H1 (cell line): ENCODE results near the gene ASB1. TPM values are rescaled to one million over a fixed set of nuclear protein-coding genes. Genes with fewer than 3 reads are reported as not detected.

Source experiments
- CTCF ChIA-PET: fragments of 300-600 bp; sonication (Branson Sonifier 250); formaldehyde crosslinking; loops from one replicate; lab custom pipeline; 2021; ENCODE audit not compliant: partially characterized antibody; lab: Charles Lee
- POLR2A ChIA-PET: fragments of 300-600 bp; sonication (Branson Sonifier 250); formaldehyde crosslinking; loops from one replicate; lab custom pipeline; 2021; ENCODE audit warnings: inconsistent platforms; ENCODE audit not compliant: partially characterized antibody; lab: Charles Lee
- DNase-seq, 2 experiments: peaks; one replicate each; pipeline versions ENCODE4 v3.0.0 to v3.0.0-alpha.2; 2010 to 2022; ENCODE audit warnings: low spot score in 2 of 2, low read depth in 1 of 2, mixed read lengths in 1 of 2
- FAIRE-seq: peaks from 2 replicates; lab custom pipeline; 2011; peaks lifted over from hg19 to GRCh38; lab: Jason Lieb, UNC
- H2AFZ ChIP-seq: 2 replicates; pipeline ENCODE4 v1.8.1; 2012; ENCODE audit warnings: low read length, inconsistent platforms
- H2AK5ac ChIP-seq: 2 replicates; pipeline ENCODE4 v1.6.1; 2013; ENCODE audit warnings: low read depth, low read length
- H2BK120ac ChIP-seq: replicated peaks from 2 replicates; pipeline ENCODE3; 2013; ENCODE audit warnings: low read depth, low read length, inconsistent platforms
- H2BK12ac ChIP-seq: 2 replicates; pipeline ENCODE4 v1.6.1; 2013; ENCODE audit warnings: low read depth, low read length
- H2BK15ac ChIP-seq: 2 replicates; pipeline ENCODE4 v1.6.1; 2013; ENCODE audit warnings: low read length
- H2BK20ac ChIP-seq: 2 replicates; pipeline ENCODE4 v1.6.1; 2013; ENCODE audit warnings: low read length
- H2BK5ac ChIP-seq: 2 replicates; pipeline ENCODE4 v1.6.1; 2013; ENCODE audit warnings: low read depth, low read length
- H3K14ac ChIP-seq: 2 replicates; pipeline ENCODE4 v1.6.1; 2013; ENCODE audit warnings: inconsistent platforms; ENCODE audit not compliant: insufficient read length
- H3K18ac ChIP-seq: 2 replicates; pipeline ENCODE4 v1.6.1; 2013; ENCODE audit warnings: low read length; ENCODE audit errors: extremely low read depth
- H3K23ac ChIP-seq: 2 replicates; pipeline ENCODE4 v1.6.1; 2013; ENCODE audit warnings: inconsistent platforms; ENCODE audit not compliant: insufficient read length
- H3K23me2 ChIP-seq: 2 replicates; pipeline ENCODE4 v1.6.1; 2013; ENCODE audit warnings: low read depth, low read length
- H3K27ac ChIP-seq: 2 replicates; pipeline ENCODE4 v1.6.1; 2011; ENCODE audit warnings: low read depth, low read length, inconsistent platforms
- H3K27me3 ChIP-seq, 4 experiments: replicated peaks in 1 of 4; 1 replicate in 1 of 4; 2 replicates in 3 of 4; pipeline versions ENCODE4 v1.6.1 to v1.8.1; 2011 to 2013; ENCODE audit warnings: low read length in 3 of 4, mild to moderate bottlenecking in 3 of 4, inconsistent platforms in 2 of 4, mixed read lengths in 2 of 4, moderate library complexity in 1 of 4; ENCODE audit not compliant: control insufficient read depth in 3 of 4, insufficient read depth in 3 of 4; ENCODE audit errors: extremely low read depth in 1 of 4
- H3K36me3 ChIP-seq, 4 experiments: 2 replicates each; pipeline versions ENCODE4 v1.6.1 to v1.8.1; 2011 to 2013; ENCODE audit warnings: mild to moderate bottlenecking in 4 of 4, low read length in 3 of 4, moderate library complexity in 2 of 4, control low read depth in 1 of 4, inconsistent platforms in 1 of 4; ENCODE audit not compliant: insufficient read depth in 4 of 4, control insufficient read depth in 2 of 4
- H3K4ac ChIP-seq: replicated peaks from 2 replicates; pipeline ENCODE3; 2013; ENCODE audit warnings: low read length, low read depth, mixed read lengths, inconsistent platforms; ENCODE audit not compliant: insufficient read length
- H3K4me1 ChIP-seq, 4 experiments: replicated peaks in 1 of 4; 1 replicate in 1 of 4; 2 replicates in 3 of 4; pipeline versions ENCODE4 v1.6.1 to v1.8.1; 2011 to 2013; ENCODE audit warnings: low read length in 3 of 4, inconsistent platforms in 2 of 4, mixed read lengths in 1 of 4; ENCODE audit not compliant: insufficient read depth in 4 of 4, control insufficient read depth in 3 of 4
- H3K4me2 ChIP-seq, 2 experiments: 2 replicates each; pipeline versions ENCODE4 v1.6.1 to v1.8.1; 2011 to 2013; ENCODE audit warnings: low read depth in 2 of 2, low read length in 2 of 2, control low read depth in 1 of 2, inconsistent platforms in 1 of 2, mild to moderate bottlenecking in 1 of 2; ENCODE audit not compliant: insufficient read depth in 1 of 2
- H3K4me3 ChIP-seq, 4 experiments: fragments of 200-600, 300-600 bp in 1 of 4; sonication (generic), shearing (Covaris generic), sonication (Bioruptor Twin) in 1 of 4; 2 replicates each; pipeline versions ENCODE4 v1.5.1 to v1.8.1; 2011 to 2016; ENCODE audit warnings: low read length in 4 of 4, low read depth in 3 of 4, control low read depth in 2 of 4, inconsistent platforms in 2 of 4, mild to moderate bottlenecking in 2 of 4, mixed read lengths in 1 of 4, moderate library complexity in 1 of 4; ENCODE audit not compliant: insufficient read depth in 2 of 4; ENCODE audit errors: extremely low read depth in 1 of 4
- H3K56ac ChIP-seq: replicated peaks from 2 replicates; pipeline ENCODE3; 2013; ENCODE audit warnings: low read depth, mild to moderate bottlenecking, mixed read lengths, low read length, inconsistent platforms; ENCODE audit not compliant: insufficient read length
- H3K79me1 ChIP-seq: 2 replicates; pipeline ENCODE4 v1.6.1; 2013; ENCODE audit warnings: low read depth, low read length, control low read depth
- H3K79me2 ChIP-seq, 2 experiments: 2 replicates each; pipeline versions ENCODE4 v1.6.1 to v1.8.1; 2012 to 2013; ENCODE audit warnings: low read length in 2 of 2, mild to moderate bottlenecking in 2 of 2, inconsistent platforms in 1 of 2; ENCODE audit not compliant: insufficient read depth in 2 of 2, control insufficient read depth in 1 of 2
- H3K9ac ChIP-seq, 4 experiments: replicated peaks in 1 of 4; 1 replicate in 1 of 4; 2 replicates in 3 of 4; pipeline versions ENCODE4 v1.6.1 to v1.8.1; 2011 to 2013; ENCODE audit warnings: low read depth in 3 of 4, low read length in 3 of 4, control low read depth in 2 of 4, mild to moderate bottlenecking in 2 of 4, moderate library complexity in 2 of 4, inconsistent platforms in 1 of 4; ENCODE audit errors: extremely low read depth in 1 of 4
- H3K9me3 ChIP-seq, 2 experiments: 2 replicates each; pipeline versions ENCODE4 v1.6.1 to v1.8.1; 2012 to 2013; ENCODE audit warnings: mild to moderate bottlenecking in 2 of 2, moderate library complexity in 2 of 2, control low read depth in 1 of 2, inconsistent platforms in 1 of 2, low read depth in 1 of 2, low read length in 1 of 2, mixed read lengths in 1 of 2; ENCODE audit not compliant: insufficient read depth in 2 of 2
- H4K20me1 ChIP-seq, 2 experiments: replicated peaks in 1 of 2; 2 replicates each; pipeline versions ENCODE3 to v1.8.1; 2011 to 2013; ENCODE audit warnings: inconsistent platforms in 2 of 2, low read length in 2 of 2, mild to moderate bottlenecking in 1 of 2; ENCODE audit not compliant: insufficient read depth in 2 of 2, control insufficient read depth in 1 of 2
- H4K5ac ChIP-seq: 2 replicates; pipeline ENCODE4 v1.6.1; 2013; ENCODE audit warnings: low read length, low read depth, mixed read lengths, inconsistent platforms; ENCODE audit not compliant: insufficient read length
- H4K8ac ChIP-seq: 2 replicates; pipeline ENCODE4 v1.8.0; 2013; ENCODE audit warnings: mild to moderate bottlenecking, moderate library complexity, low read length, inconsistent platforms; ENCODE audit not compliant: insufficient read depth; ENCODE audit errors: extremely low read depth
- H4K91ac ChIP-seq: replicated peaks from 2 replicates; pipeline ENCODE3; 2013; ENCODE audit warnings: low read length, mixed read lengths, inconsistent platforms; ENCODE audit not compliant: insufficient read length
- BACH1 ChIP-seq: IDR thresholded peaks from 2 replicates; pipeline ENCODE4 v1.6.1; 2012; ENCODE audit warnings: low read length, improper control_type of control experiment
- CEBPB ChIP-seq: IDR thresholded peaks from 2 replicates; pipeline ENCODE4 v1.6.1; 2012; ENCODE audit warnings: low read depth, low read length
- EZH2 ChIP-seq: fragments of 200-600 bp; sonication (generic); IDR thresholded peaks from 2 replicates; pipeline ENCODE4 v1.7.1; 2012; ENCODE audit warnings: low read depth, mild to moderate bottlenecking, moderate library complexity, low read length, inconsistent platforms; ENCODE audit not compliant: severe bottlenecking
- PHF8 ChIP-seq: fragments of 200-600 bp; sonication (generic); conservative IDR thresholded peaks from 2 replicates; pipeline ENCODE4 v1.7.1; 2012; ENCODE audit warnings: low read depth, mild to moderate bottlenecking, inconsistent platforms, low read length, moderate library complexity
- POLR2A ChIP-seq, 2 experiments: IDR thresholded peaks; 1 replicate in 1 of 2; 2 replicates in 1 of 2; pipeline ENCODE4 v1.6.1; 2011; ENCODE audit warnings: low read depth in 2 of 2, low read length in 2 of 2, mild to moderate bottlenecking in 2 of 2; ENCODE audit errors: control extremely low read depth in 1 of 2
- SIN3A ChIP-seq, 2 experiments: IDR thresholded peaks in 1 of 2; conservative IDR thresholded peaks in 1 of 2; 2 replicates each; pipeline ENCODE4 v1.6.1; 2011 to 2012; ENCODE audit warnings: low read length in 2 of 2, improper control_type of control experiment in 1 of 2, low read depth in 1 of 2, mild to moderate bottlenecking in 1 of 2
- TAF7 ChIP-seq: optimal IDR thresholded peaks from 2 replicates; pipeline ENCODE3; 2011; ENCODE audit warnings: low read depth, mild to moderate bottlenecking, inconsistent platforms, low read length, moderate library complexity, borderline replicate concordance
- TEAD4 ChIP-seq: IDR thresholded peaks from 2 replicates; pipeline ENCODE4 v1.6.1; 2012; ENCODE audit warnings: low read depth, low read length, inconsistent platforms, mixed read lengths
- WGBS, 2 experiments: shearing (Covaris generic) in 1 of 2; methylation state at CpG; one replicate each; pipeline versions ENCODE4 v1.1.6 to v1.1.7; 2013 to 2015; ENCODE audit warnings: low lambda C conversion rate in 2 of 2, mixed read lengths in 2 of 2, inconsistent platforms in 1 of 2, low coverage in 1 of 2, missing lambda C conversion rate in 1 of 2; ENCODE audit not compliant: insufficient replicate concordance in 2 of 2, insufficient coverage in 1 of 2, insufficient read length in 1 of 2; ENCODE audit errors: extremely low coverage in 1 of 2, missing lambda C conversion rate in 1 of 2; 5-methylcytosine and 5-hydroxymethylcytosine counted together
- polyA plus RNA-seq, 7 experiments: library from polyadenylated mRNA; depleted of rRNA in 3 of 7; stranded (reverse) in 5 of 7; unstranded in 2 of 7; fragments of >200 nt in 5 of 7; fragments of 200-250 nt in 2 of 7; gene quantifications; 1 replicate in 5 of 7; 2 replicates in 1 of 7; 4 replicates in 1 of 7; pipeline versions ENCODE4 v1.2.1 to v1.2.3, GENCODE V29; 2011 to 2013; ENCODE audit warnings: missing spikeins in 2 of 7, mixed read lengths in 2 of 7
- total RNA-seq: library from RNA; stranded (reverse); fragmentation: NEBNext Ultra II Directional; extraction: Animal tissue kit (Norgen Biotek cat#: 25700); gene quantifications from 2 replicates; pipeline ENCODE4 v1.2.1, GENCODE V29; 2021

Gene ASB1
- total and polyA plus RNA-seq, 2 of the 8 experiments (the other 6 are each of a cell fraction or from before 2014, with no cell fraction given) = 24.1 to 36.0 TPM

- H2BK12ac ChIP-seq = no peak overlapping the region
These were observed 56.3 kb downstream of the ASB1 start for GRCh38 chr2:238483021-238483420.

More at GRCh38 chr2:238483021-238483420, 56.3 kb downstream of the ASB1 start:
- Histone ChIP-seq H3K4me3 (no peak overlapping the region), H3K4ac (no peak overlapping the region), H2AFZ (no peak overlapping the region), H4K20me1 (peaks cover 0 to 22% of the 10 kb centered on the region in 2 experiments), H3K79me2 (no peaks in the 10 kb centered on the region), H2BK120ac (no peak overlapping the region), H2BK20ac (no peak overlapping the region), H3K27ac (no peak overlapping the region), H2BK15ac (no peak overlapping the region), H3K4me1 (no peaks in the 10 kb centered on the region; a peak in 1 of 7 replicates), H4K91ac (no peak overlapping the region), H3K14ac (no peak overlapping the region), H3K9ac (no peak overlapping the region), H3K18ac (no peak overlapping the region), H2AK5ac (no peak overlapping the region), H3K4me2 (no peak overlapping the region), H2BK5ac (no peak overlapping the region), H3K56ac (no peak overlapping the region), H3K23ac (no peak overlapping the region), H3K79me1 (0 out of 2 replicates have a peak, but pooled peaks cover 3% of the 10 kb centered on the region), H3K9me3 (peaks cover 12 to 20% of the 10 kb centered on the region in 2 experiments; a peak in 3 of 4 replicates), H4K8ac (no peak overlapping the region), H3K36me3 (peaks cover 0 to 6% (median 0%) of the 10 kb centered on the region in 4 experiments; a peak in 1 of 8 replicates), H4K5ac (no peak overlapping the region), H3K27me3 (no peaks in the 10 kb centered on the region; a peak in 1 of 7 replicates), H3K23me2 (peaks cover 22% of the 10 kb centered on the region)
- 83% methylated on average over 6 of the region's 6 CpGs; no CpG with 5 or more reads in 1 of the 2 experiments for WGBS, 2 experiments
- TF ChIP-seq BACH1 = no peak
- no peak for TF ChIP-seq PHF8
- no peak for TF ChIP-seq TEAD4
- TF ChIP-seq EZH2 = no peak
- TF ChIP-seq POLR2A (IDR thresholded peaks at IDR 0.05; ENCODE audit: control extremely low read depth in 1 of 2, low read depth in 2 of 2, low read length in 2 of 2) = no peak
- no peak for TF ChIP-seq SIN3A (conservative IDR thresholded peaks at IDR 0.05 in 1 of 2, IDR thresholded peaks at IDR 0.05 in 1 of 2; ENCODE audit: low read depth in 1 of 2, low read length in 2 of 2)
- TF ChIP-seq TAF7 = no peak
- no peak for TF ChIP-seq CEBPB
- ChIA-PET POLR2A (no interaction called here), CTCF (no interaction called here)
- no peak for DNase-seq
- FAIRE-seq = no peak
